HepG2 (cell line): ENCODE data around the gene TTC31. TPM values are rescaled to one million over a fixed set of nuclear protein-coding genes. Genes with fewer than 3 reads are reported as not detected.

Source experiments
- KIAA2018 ChIP-seq: sonication (generic); formaldehyde crosslinking; IDR thresholded peaks from 2 replicates; pipeline ENCODE4 v1.5.0; 2020; ENCODE audit warnings: mild to moderate bottlenecking, missing genetic modification reagents, borderline replicate concordance
- MTF1 ChIP-seq: sonication (generic); formaldehyde crosslinking; IDR thresholded peaks from 2 replicates; pipeline ENCODE4 v1.5.0; 2020; ENCODE audit warnings: missing genetic modification reagents
- NAIF1 ChIP-seq: sonication (generic); formaldehyde crosslinking; IDR thresholded peaks from 2 replicates; pipeline ENCODE4 v1.5.0; 2020; ENCODE audit warnings: mild to moderate bottlenecking, missing genetic modification reagents, borderline replicate concordance
- PTBP1 ChIP-seq: fragments of 200-400 bp; formaldehyde crosslinking; IDR thresholded peaks from 2 replicates; pipeline ENCODE4 v1.6.1; 2018; ENCODE audit warnings: low read length, low read depth; ENCODE audit not compliant: poor library complexity, severe bottlenecking
- ZNF256 ChIP-seq: sonication (generic); formaldehyde crosslinking; conservative IDR thresholded peaks from 2 replicates; pipeline ENCODE4 v1.4.0; 2020; ENCODE audit warnings: missing genetic modification reagents
- ZNF414 ChIP-seq: sonication (generic); formaldehyde crosslinking; IDR thresholded peaks from 2 replicates; pipeline ENCODE4 v1.5.0; 2020; ENCODE audit warnings: missing genetic modification reagents
- ZNF574 ChIP-seq: sonication (generic); formaldehyde crosslinking; IDR thresholded peaks from 2 replicates; pipeline ENCODE4 v1.4.0; 2020; ENCODE audit warnings: missing genetic modification reagents
- ZNF629 ChIP-seq: sonication (generic); formaldehyde crosslinking; conservative IDR thresholded peaks from 2 replicates; pipeline ENCODE4 v1.5.0; 2020; ENCODE audit warnings: missing genetic modification reagents
- ZNF775 ChIP-seq: sonication (generic); formaldehyde crosslinking; IDR thresholded peaks from 2 replicates; pipeline ENCODE4 v1.4.0; 2020; ENCODE audit warnings: missing genetic modification reagents, mild to moderate bottlenecking, moderate library complexity, borderline replicate concordance
- polyA plus RNA-seq, 8 experiments: library from polyadenylated mRNA; depleted of rRNA in 3 of 8; stranded (reverse) in 7 of 8; unstranded in 1 of 8; fragments of >200 nt; fragmentation: Illumina TruSeq in 4 of 8; extraction: Trizol in 4 of 8; gene quantifications; 2 replicates each; pipeline versions ENCODE4 v1.2.1 to v1.2.3, GENCODE V29; 2011 to 2016; ENCODE audit warnings: low read depth in 4 of 8, missing spikeins in 1 of 8, mixed read lengths in 1 of 8; ENCODE audit not compliant: insufficient read depth in 1 of 8
- total RNA-seq, 5 experiments: library from RNA; depleted of rRNA; stranded (reverse); fragments of >200 nt; fragmentation: Illumina TruSeq; extraction: Trizol; gene quantifications; 2 replicates each; pipeline ENCODE4 v1.2.3, GENCODE V29; 2016; ENCODE audit warnings: low read depth in 1 of 5

TTC31 gene
- total and polyA plus RNA-seq, 2 of the 13 experiments (the other 11 are each of a cell fraction or from before 2014, with no cell fraction given): 28.3 to 39.5 TPM

- peak; percentile 93; the same call in 1 of the 2 replicates for TF ChIP-seq ZNF414 (CRISPR knock-in tag)
- peak; percentile 55; the same call in 1 of the 2 replicates for TF ChIP-seq ZNF574 (CRISPR knock-in tag)
- no peak for TF ChIP-seq MTF1
- TF ChIP-seq KIAA2018 (CRISPR knock-in tag): 0 out of 2 replicates have a peak, but pooled peaks have one; percentile 53
- no peak for TF ChIP-seq PTBP1
- no peak for TF ChIP-seq ZNF629
- peak; percentile 73; the same call in 1 of the 2 replicates for TF ChIP-seq NAIF1 (CRISPR knock-in tag)
- TF ChIP-seq ZNF256 (CRISPR knock-in tag): no peak; the same call in 1 of the 2 replicates
- peak; percentile 61; the same call in 1 of the 2 replicates for TF ChIP-seq ZNF775 (CRISPR knock-in tag)
Observed at GRCh38 chr2:74440378-74441169, 42.3 kb upstream of the TTC31 start (continued).
